Chondrocyte (in vitro differentiated cells): ENCODE data around the gene ZBTB7A. TPM values are rescaled to one million over a fixed set of nuclear protein-coding genes. Genes with fewer than 3 reads are reported as not detected.

Source experiments
- DNase-seq: peaks from one replicate; pipeline ENCODE4 v3.0.0; 2021; ENCODE audit warnings: mixed read lengths, low spot score
- H3K27ac Mint-ChIP-seq: one replicate; pipeline ENCODE4 v1.8.0; 2021; ENCODE audit warnings: mild to moderate bottlenecking, moderate library complexity, mixed read lengths; ENCODE audit not compliant: unreplicated experiment
- H3K27me3 Mint-ChIP-seq: 2 replicates; pipeline ENCODE4 v1.8.0; 2021; ENCODE audit warnings: low read depth, mixed read lengths
- H3K36me3 Mint-ChIP-seq: 2 replicates; pipeline ENCODE4 v1.8.0; 2021; ENCODE audit warnings: low read depth, mixed read lengths
- H3K4me1 Mint-ChIP-seq: 2 replicates; pipeline ENCODE4 v1.8.0; 2021; ENCODE audit warnings: low read depth, mild to moderate bottlenecking, mixed read lengths
- H3K4me3 Mint-ChIP-seq: one replicate; pipeline ENCODE4 v1.8.0; 2021; ENCODE audit warnings: mild to moderate bottlenecking, moderate library complexity, mixed read lengths; ENCODE audit not compliant: unreplicated experiment
- H3K9me3 Mint-ChIP-seq: 2 replicates; pipeline ENCODE4 v1.8.0; 2021; ENCODE audit warnings: low read depth, mixed read lengths
- CTCF ChIP-seq: fragments of 200-600 bp; sonication (generic); IDR thresholded peaks from 2 replicates; pipeline ENCODE4 v1.5.0; 2021; ENCODE audit warnings: antibody characterized with exemption, mild to moderate bottlenecking, moderate library complexity
- total RNA-seq: library from RNA; stranded (reverse); gene quantifications from 3 replicates; pipeline ENCODE4 v1.2.1, GENCODE V29; 2021

Gene ZBTB7A
- total RNA-seq, 1 donor from 2014 or later = 29.5 TPM

DNA sequence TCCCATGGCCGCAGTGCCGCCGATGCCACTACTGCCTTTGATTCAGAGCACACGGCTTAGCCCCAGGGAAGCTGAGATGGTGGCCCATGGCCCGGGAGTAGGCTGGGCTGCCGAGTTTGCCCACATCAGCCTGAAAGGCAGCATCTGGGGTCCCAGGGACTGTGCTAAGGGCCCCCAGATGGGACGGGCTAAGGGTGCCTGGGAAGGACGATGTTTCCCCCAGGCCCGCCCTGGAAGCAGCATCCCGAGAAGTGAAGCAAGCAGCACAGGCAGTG is 34.7 kb upstream of the ZBTB7A start:
- no peaks in the 10 kb centered on the region for H3K27me3 Mint-ChIP-seq
- no peak overlapping the region for H3K27ac Mint-ChIP-seq
- no peaks in the 10 kb centered on the region for H3K9me3 Mint-ChIP-seq
- H3K4me1 Mint-ChIP-seq = peaks cover 5% of the 10 kb centered on the region
- TF ChIP-seq CTCF = no peak
- no peak overlapping the region for H3K4me3 Mint-ChIP-seq
- DNase-seq = no peak
- peaks cover 14% of the 10 kb centered on the region for H3K36me3 Mint-ChIP-seq

- H3K9me3 Mint-ChIP-seq = no peaks in the 10 kb centered on the region
Measured at GRCh38 chr19:4100647-4101495, 34.2 kb upstream of the ZBTB7A start.

DNA sequence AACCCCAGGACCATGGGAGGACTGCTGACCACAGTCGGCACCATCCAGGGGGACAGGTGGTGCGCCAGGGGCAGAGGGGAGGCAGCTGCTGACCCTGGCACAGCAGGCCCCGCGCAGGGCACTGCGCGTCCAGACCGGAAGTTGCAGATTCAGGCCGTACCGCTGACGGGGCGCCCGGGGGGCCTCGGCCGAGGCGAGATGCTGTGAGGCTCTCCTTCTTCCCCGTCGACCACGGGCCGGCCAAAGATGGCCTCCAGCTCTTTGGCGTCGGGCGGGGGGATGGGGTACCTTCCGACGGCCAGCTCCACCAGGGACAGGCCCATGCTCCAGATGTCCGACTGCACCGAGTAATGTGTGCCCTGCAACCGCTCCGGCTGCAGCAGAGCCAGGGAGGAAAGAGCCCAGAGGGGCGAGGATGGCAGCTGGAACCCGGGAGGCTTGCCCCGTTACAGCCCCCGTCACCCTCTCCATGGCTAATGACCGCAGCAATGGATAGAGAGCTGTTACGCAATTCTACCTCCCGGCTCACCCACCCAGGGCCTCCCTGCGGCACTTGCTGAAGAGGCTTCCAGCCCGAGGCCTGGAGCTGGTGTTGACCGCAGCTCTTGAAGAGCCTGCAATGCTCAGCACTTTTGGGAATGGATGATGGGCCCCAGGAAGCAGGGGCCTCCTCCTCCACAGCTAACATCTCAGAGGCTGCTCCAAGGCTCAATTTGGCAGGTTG is 32.5 kb upstream of the ZBTB7A start:
- Mint-ChIP-seq H3K36me3 (peaks cover 12% of the 10 kb centered on the region), H3K9me3 (no peaks in the 10 kb centered on the region), H3K4me3 (no peak overlapping the region), H3K4me1 (no peaks in the 10 kb centered on the region), H3K27me3 (no peaks in the 10 kb centered on the region), H3K27ac (no peak overlapping the region)
- no peak for DNase-seq
- TF ChIP-seq CTCF = no peak

More at GRCh38 chr19:4100647-4101495, 34.2 kb upstream of the ZBTB7A start:
- Mint-ChIP-seq H3K4me3 (no peak overlapping the region), H3K27me3 (no peaks in the 10 kb centered on the region), H3K4me1 (peaks cover 5% of the 10 kb centered on the region), H3K36me3 (peaks cover 16% of the 10 kb centered on the region), H3K27ac (no peak overlapping the region)
- no peak for DNase-seq
- TF ChIP-seq CTCF = no peak

DNA sequence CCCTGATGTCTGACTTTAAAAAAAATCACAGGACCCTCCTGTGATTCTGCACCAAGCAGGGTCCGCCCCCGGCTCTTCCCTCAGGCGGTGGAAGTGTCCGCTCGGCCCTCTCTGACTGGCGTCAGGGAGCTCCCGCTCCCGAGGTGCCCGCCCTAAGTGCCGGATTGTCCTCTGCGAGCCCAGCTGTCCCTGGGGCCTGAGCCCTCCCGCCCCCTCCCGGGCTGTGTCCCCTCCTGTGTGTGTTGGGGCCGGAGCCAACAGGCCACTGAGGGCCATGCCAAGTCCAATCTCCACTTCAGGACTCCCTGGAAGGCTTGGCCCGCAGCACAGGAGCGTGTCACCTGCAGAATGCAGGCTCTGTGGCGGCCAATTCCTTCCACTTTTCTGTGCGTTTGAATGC is 31.8 kb upstream of the ZBTB7A start:
- no peak for DNase-seq
- no peaks in the 10 kb centered on the region for H3K4me1 Mint-ChIP-seq
- H3K27ac Mint-ChIP-seq = no peak overlapping the region
- H3K27me3 Mint-ChIP-seq = no peaks in the 10 kb centered on the region
- no peak for TF ChIP-seq CTCF
- no peaks in the 10 kb centered on the region for H3K9me3 Mint-ChIP-seq
- peaks cover 12% of the 10 kb centered on the region for H3K36me3 Mint-ChIP-seq
- no peak overlapping the region for H3K4me3 Mint-ChIP-seq

GRCh38 chr19:4097501-4097900 is 30.8 kb upstream of the ZBTB7A start:
- no peaks in the 10 kb centered on the region for H3K27me3 Mint-ChIP-seq
- H3K36me3 Mint-ChIP-seq = peaks cover 14% of the 10 kb centered on the region
- DNase-seq = no peak
- no peak overlapping the region for H3K4me3 Mint-ChIP-seq
- no peak overlapping the region for H3K27ac Mint-ChIP-seq
- no peak for TF ChIP-seq CTCF
- H3K9me3 Mint-ChIP-seq = no peaks in the 10 kb centered on the region
- H3K4me1 Mint-ChIP-seq = no peaks in the 10 kb centered on the region
